ENCODE results near the gene C2CD4D. TPM values are rescaled to one million over a fixed set of nuclear protein-coding genes. Genes with fewer than 3 reads are reported as not detected.
A peak's percentile ranks its signal among the peaks of the same experiment; 100 is the strongest.

The C2CD4D gene
- total and polyA plus RNA-seq, 2 of the 13 experiments (the other 11 are each of a cell fraction or from before 2014, with no cell fraction given): not detected

- TF ChIP-seq ZNF761 (CRISPR knock-in tag; conservative IDR thresholded peaks at IDR 0.05) (no peak), ETV6 (CRISPR knock-in tag; conservative IDR thresholded peaks at IDR 0.05) (0 out of 2 replicates have a peak, but pooled peaks have one; percentile 37), TSC22D2 (CRISPR knock-in tag; IDR thresholded peaks at IDR 0.05; ENCODE audit: borderline replicate concordance) (peak; percentile 77; the same call in 1 of the 2 replicates), ZNF20 (CRISPR knock-in tag; IDR thresholded peaks at IDR 0.05) (no peak), ZHX1 (CRISPR knock-in tag; IDR thresholded peaks at IDR 0.05; ENCODE audit: low read depth) (0 out of 2 replicates have a peak, but pooled peaks have one; percentile 54), ZBTB34 (CRISPR knock-in tag; IDR thresholded peaks at IDR 0.05) (no peak), MEIS2 (CRISPR knock-in tag; IDR thresholded peaks at IDR 0.05) (peak; percentile 82; the same call in 1 of the 2 replicates), PTBP1 (IDR thresholded peaks at IDR 0.05; ENCODE audit: low read depth, low read length, poor library complexity, severe bottlenecking) (no peak), SETDB1 (CRISPR knock-in tag; IDR thresholded peaks at IDR 0.05; ENCODE audit: borderline replicate concordance) (no peak), NR1H2 (CRISPR knock-in tag; IDR thresholded peaks at IDR 0.05; ENCODE audit: borderline replicate concordance, low read depth) (0 out of 2 replicates have a peak, but pooled peaks have one; percentile 73), IRF9 (CRISPR knock-in tag; IDR thresholded peaks at IDR 0.05; ENCODE audit: borderline replicate concordance) (peak; percentile 90), TRAFD1 (CRISPR knock-in tag; IDR thresholded peaks at IDR 0.05; ENCODE audit: borderline replicate concordance) (no peak), TBX2 (CRISPR knock-in tag; IDR thresholded peaks at IDR 0.05; ENCODE audit: borderline replicate concordance) (peak; percentile 88), NCOA2 (CRISPR knock-in tag; IDR thresholded peaks at IDR 0.05) (peak; percentile 30; the same call in 1 of the 2 replicates), SOX5 (CRISPR knock-in tag; IDR thresholded peaks at IDR 0.05; ENCODE audit: borderline replicate concordance) (no peak), HOXA9 (CRISPR knock-in tag; IDR thresholded peaks at IDR 0.05; ENCODE audit: borderline replicate concordance) (peak; percentile 75), ZFYVE20 (CRISPR knock-in tag; IDR thresholded peaks at IDR 0.05; ENCODE audit: borderline replicate concordance, low read depth) (no peak), ATF6 (CRISPR knock-in tag; conservative IDR thresholded peaks at IDR 0.05) (no peak), TEAD3 (CRISPR knock-in tag; optimal IDR thresholded peaks at IDR 0.05; ENCODE audit: borderline replicate concordance) (no peak)
Observed at GRCh38 chr1:151790071-151790939, 49.3 kb downstream of the C2CD4D start, which contains the start of gene TDRKH (continued).

All from HepG2 (cell line).